Stimulated activated CD8-positive, alpha-beta memory T cell treated with anti-CD3 and anti-CD28 coated beads, Interleukin-4, amount 100 ng/mL, for 1 hour (primary cell): ENCODE results near the gene PLB1.

ENCODE experiments used
- DNase-seq, 2 donors: peaks; one replicate each; pipeline ENCODE4 v3.0.0-alpha.2; 2020; ENCODE audit warnings: low read depth in 2 of 2, low spot score in 1 of 2

The PLB1 gene

GRCh38 chr2:28563869-28564268, 68.0 kb downstream of the PLB1 start:
- DNase-seq: no peak

GRCh38 chr2:28564346-28564745, 68.5 kb downstream of the PLB1 start:
- no peak for DNase-seq

DNA sequence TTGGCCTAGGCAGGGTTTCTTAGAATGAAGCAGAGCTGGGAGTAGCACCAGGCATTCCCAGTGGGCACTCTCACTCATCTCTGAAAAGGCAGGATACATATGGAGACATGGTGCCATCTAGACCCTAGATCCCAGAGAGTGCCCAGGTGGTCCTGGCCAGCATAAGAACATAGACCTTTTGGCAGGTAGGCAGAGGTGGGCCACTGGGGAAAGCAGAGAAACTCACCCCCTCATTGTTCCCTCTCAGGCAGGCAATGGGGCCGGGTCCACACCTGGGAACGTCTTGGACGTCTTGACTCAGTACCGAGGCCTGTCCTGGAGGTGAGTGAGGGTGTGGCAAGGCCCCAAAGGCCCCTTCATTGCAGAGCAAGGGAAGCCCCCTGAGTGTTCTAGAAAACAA, 69.2 kb downstream of the PLB1 start:
- DNase-seq: no peak

- DNase-seq: no peak
Observed at GRCh38 chr2:28565720-28566295, 69.9 kb downstream of the PLB1 start.

GRCh38 chr2:28566521-28567041, 70.7 kb downstream of the PLB1 start:
- DNase-seq: peak; percentile 80 to 83

- DNase-seq: no peak
Observed at GRCh38 chr2:28567061-28567471, 71.2 kb downstream of the PLB1 start.

DNA sequence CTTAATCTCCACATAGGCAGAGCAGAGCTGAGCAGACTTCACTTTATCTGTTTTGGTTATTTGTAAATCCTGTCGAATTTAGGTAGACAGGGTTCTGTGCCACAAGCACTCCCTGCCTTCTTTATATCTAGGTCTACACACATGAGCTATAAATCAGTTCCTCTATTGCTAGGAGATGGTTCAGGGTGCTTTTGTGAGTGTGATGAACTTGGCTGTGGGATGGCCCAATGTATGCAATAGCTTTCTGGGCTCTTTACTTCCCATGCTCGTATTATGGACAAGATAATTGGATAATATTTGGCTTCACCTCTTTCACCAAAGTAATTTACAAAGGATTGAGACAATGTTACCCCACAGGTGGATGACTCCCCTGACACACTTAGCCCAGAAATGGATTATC, 72.2 kb downstream of the PLB1 start:
- no peak for DNase-seq

- no peak for DNase-seq
Observed at GRCh38 chr2:28568533-28568932, 72.7 kb downstream of the PLB1 start.

DNA sequence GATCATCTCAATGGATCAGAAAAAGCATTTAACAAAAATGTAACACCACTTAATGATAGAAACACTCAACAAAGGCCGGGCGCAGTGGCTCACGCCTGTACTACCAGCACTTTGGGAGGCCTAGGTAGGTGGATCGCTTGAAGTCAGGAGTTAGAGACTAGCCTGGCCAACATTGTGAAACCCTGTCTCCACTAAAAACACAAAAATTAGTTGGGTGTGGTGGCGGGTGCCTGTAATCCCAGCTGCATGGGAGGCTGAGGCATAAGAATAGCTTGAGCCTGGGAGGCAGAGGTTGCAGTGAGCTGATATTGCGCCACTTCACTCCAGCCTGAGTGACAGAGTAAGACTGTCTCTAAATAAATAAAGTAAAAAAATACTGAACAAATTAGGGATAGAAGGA, 74.6 kb downstream of the PLB1 start:
- DNase-seq: no peak

GRCh38 chr2:28576714-28577113, 80.9 kb downstream of the PLB1 start:
- DNase-seq: no peak

- no peak for DNase-seq
Observed at GRCh38 chr2:28577791-28578680, 82.2 kb downstream of the PLB1 start.

DNA sequence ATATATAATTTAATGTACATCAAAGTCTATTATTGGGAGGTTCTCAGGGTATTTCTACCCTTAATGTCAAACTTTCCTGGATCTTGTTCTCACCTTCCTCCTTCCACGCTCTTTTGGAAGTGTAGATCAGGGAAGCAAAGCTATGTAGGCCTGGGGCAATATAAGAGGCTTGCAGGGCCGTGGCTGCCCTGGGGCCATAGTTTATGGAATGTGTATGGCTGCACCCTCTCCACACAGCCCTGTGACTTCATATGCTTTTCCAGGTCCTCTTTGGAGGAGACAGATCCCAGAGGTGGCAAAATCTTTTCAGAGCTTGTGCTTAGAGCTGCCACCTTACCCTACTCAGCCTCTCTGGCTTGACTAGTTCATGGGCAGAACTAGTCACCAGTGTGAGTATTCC, 82.9 kb downstream of the PLB1 start:
- DNase-seq: no peak

- DNase-seq: no peak
Observed at GRCh38 chr2:28579606-28580005, 83.7 kb downstream of the PLB1 start.

DNA sequence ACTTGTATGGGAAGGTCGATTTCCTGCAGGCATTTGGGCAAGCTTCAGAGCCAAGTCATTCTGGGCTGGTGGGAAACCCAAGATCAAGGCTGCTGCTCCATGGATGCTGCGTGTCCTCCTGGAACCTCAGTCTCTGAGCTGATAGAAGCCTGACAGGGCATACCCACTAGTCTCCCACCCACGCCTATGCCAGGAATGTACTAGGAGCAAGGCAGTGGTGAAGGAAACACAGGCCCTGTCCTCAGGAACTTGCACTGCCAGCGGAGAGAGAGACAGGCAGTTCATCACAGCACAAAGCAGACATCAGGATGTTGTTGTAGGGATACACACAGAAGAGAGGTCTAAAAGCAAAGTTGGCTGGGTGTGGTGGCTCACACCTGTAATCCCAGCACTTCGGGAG, 84.2 kb downstream of the PLB1 start:
- DNase-seq: no peak

DNA sequence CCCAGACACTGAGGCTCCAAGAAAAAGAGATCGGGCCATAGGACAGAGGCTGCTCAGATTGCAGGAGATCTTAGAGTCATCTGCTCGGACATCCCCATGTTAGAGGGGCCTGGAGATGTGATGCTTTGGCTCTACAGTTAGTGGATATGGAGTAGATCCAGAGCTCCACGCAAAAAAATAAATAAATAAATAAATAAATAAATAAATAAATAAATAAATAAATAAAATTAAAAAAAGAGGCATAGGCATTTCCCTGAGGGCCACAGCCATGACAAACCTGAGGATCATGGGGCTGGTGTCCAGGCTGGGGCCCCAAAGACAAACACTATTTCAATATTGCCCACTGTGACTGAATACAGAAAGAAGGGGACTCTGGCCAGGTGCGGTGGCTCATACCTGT, 85.5 kb downstream of the PLB1 start:
- DNase-seq: no peak

DNA sequence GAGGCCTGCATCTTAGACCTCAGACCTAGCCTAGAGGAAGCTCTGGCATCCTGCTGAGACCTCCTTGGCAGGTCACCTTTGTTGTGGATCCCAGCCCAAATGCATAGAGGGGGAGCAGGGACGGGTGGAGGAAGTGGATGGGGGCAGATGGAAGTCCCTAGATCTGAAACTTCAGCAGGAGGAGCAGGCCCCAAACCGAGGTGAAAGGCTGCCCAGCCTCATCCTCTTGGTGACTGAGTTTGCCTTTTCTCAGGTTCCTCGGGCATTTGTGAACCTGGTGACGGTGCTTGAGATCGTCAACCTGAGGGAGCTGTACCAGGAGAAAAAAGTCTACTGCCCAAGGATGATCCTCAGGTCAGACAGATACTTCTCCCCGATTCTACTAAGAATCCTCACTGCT, 86.3 kb downstream of the PLB1 start:
- DNase-seq: no peak

DNA sequence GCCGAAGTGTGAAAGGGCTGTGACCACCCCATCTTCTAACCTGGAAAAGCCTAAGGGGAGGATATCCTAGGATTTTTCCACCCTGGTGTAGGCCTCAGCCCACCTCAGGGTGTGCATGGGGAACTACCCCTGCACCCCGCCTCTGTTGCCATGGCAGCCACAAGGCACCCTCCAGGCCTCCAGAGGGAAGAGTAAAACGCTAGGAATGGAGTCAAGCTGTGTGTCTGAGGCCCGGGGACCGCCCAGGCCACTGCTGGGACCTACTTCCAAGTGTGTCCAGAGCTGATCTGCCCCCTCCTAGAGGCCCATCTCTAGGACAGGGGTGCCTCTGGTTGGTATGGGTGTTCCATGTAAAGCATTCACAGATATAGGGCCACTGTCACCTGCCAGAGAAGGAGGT, 86.7 kb downstream of the PLB1 start:
- DNase-seq: no peak

GRCh38 chr2:28583899-28584553, 88.2 kb downstream of the PLB1 start:
- DNase-seq: peak in 1 of 2 donors; percentile 13

DNA sequence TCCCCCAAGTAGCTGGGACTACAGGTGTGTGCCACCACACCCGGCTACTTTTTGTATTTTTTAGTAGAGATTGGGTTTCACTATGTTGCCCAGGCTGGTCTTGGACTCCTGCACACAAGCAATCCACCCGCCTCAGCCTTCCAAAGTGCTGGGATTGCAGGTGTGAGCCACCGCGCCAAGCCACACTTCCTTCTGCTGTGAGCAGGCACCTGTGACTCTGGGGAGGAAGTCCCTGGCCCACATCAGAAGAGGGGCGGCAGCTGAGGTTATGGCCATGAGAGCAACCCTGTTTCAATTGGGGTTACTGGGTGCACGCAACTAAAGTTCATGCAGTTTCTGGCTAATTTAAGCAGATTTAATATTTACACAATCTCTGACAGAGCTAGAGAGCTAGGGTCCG, 91.0 kb downstream of the PLB1 start:
- peak in 1 of 2 donors; percentile 25 for DNase-seq

GRCh38 chr2:28587526-28588291, 91.8 kb downstream of the PLB1 start:
- DNase-seq: no peak

DNA sequence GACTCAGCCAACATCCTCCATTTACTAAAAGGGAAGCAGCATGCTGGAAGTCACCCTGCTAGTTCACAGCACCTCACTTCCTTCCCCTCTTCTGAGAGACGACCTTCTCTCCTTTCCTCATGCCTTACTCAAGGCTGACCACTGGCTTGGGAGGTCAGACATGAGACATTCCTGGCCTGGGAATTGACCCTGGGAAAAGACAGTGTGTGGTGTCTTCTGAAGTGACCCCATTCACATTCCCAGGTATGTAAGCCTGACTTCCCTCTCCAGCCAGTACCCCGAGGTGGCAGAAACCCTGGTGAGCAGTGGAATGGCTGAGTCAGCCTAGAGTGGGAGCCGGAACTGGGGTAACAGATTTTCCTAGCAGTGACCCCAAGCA, 92.4 kb downstream of the PLB1 start:
- DNase-seq: no peak
